Renal pelvis (tissue), 4 donors: ENCODE measurements around the gene C3orf20. TPM values are rescaled to one million over a fixed set of nuclear protein-coding genes. Genes with fewer than 3 reads are reported as not detected.

ENCODE experiments used
- DNase-seq: peaks from one replicate; pipeline ENCODE4 v3.0.0-alpha.2; 2013
- polyA plus RNA-seq, 3 donors: library from polyadenylated mRNA; unstranded; fragments of 120-200 nt; gene quantifications; one replicate each; pipeline ENCODE4 v1.2.1, GENCODE V29; 2013; ENCODE audit not compliant: insufficient read length in 3 of 3

The C3orf20 gene
- polyA plus RNA-seq, 3 donors: 0.19 to 0.77 (median 0.25) TPM

DNA sequence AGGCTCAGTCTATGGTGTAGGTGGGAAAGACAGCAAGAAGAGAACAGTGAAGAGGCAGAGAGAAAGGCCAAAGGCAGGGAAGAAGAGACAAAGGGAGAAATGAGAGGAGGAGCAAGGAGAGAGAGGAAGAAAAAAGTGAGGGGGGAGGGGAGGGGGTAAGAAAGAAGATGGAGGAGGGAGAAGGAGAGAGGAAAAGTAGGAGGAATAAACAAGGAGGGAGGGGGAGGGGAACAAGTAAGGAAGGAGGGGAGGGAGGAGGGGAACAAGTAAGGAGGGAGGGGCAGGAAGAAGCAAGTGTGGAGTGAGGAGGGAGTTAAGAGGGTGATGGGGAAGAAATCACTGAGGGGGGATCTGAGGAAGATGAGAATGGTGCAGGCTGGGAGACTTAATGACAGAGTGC is 98.3 kb downstream of the C3orf20 start:
- no peak for DNase-seq

DNA sequence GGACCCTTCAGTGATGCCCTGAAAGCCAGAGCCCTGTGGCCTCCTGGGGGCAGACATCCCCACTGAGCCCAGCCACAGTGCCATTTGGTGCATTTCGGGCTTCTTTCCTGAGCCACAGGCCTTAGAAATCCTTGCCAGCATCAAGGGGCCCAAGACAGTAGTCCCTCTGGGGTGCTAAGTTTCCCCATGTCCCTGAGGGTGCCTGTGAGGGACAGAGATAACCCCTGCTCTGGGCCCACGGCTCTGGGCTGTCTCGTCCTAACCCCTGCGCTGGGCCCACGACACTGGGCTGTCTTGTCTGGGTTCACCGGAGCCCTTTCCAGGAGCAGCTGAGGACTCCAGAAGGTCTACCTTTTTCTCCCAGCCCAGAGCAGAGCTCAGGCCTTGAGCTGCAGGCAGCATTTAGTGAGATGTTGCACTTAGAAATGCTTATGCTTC is 98.8 kb downstream of the C3orf20 start:
- no peak for DNase-seq

DNA sequence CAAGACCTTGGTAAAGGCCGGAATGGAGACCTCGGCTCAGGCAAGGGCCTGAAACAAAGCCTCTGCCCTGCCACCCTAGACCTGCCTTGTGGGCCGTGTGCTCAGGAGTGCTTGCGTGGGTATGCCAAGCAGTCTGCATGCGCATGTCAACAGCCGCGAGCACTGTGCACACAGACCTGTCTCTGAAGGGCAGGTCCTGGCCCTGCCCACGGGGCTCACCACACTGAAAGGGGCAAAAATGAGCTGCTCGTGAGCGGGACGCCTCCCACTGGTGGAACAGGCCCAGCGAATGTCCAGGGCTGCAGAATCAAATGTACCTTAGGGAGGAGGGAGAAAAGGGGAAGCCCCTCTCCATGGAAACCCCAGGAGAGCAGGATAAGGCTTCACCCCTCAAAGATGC is 99.5 kb downstream of the C3orf20 start:
- no peak for DNase-seq

DNA sequence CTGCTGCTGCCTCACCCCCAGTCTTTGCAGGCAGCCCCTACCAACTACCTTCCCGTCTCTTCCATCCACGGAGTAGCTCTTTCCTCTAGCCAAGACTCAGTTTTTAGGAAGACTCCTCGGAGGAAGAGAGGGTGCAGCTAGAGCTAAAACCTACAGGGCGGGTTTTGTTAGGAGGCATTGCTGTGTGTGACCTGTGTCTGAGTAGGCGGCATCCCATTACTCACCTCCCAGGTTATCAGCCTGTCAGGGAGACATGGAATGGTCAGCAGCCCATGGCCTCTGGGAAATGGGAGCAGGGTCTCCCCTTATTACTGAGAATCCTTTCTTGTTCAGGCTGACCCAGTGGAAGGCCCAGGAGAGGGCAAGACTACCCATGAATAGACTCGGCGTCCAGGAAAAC is 100.1 kb downstream of the C3orf20 start:
- DNase-seq: no peak

GRCh38 chr3:14775563-14775962 is 100.6 kb downstream of the C3orf20 start:
- no peak for DNase-seq

DNA sequence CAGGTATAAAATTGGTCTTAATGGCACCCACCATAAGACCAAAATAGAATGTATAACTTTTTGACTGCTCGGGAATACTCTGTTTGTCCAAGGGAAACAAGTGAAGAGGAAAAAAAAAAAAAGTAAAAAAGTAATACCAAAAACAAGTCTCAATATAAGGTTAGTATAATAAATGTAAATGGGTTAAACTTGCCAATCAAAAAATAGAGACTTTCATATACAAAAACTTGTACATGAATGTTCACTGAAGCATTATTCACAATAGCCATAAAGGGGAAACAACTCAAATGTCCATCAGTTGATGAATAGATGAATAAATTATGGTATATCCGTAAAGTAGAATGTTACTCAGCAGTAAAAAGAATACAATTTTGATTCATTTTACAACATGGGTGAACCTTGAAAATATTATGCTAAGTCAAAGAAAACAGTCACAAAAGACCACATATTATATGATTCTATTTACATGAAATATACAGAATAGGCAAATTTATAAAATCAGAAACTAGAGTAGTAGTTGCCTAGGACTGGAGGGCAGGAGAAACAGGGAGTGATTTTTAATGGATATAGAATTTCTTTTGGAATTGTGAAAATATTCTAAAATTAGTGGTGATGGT is 104.2 kb downstream of the C3orf20 start:
- DNase-seq: no peak

- DNase-seq: no peak
Observed at GRCh38 chr3:14780927-14781507, 106.1 kb downstream of the C3orf20 start.

DNA sequence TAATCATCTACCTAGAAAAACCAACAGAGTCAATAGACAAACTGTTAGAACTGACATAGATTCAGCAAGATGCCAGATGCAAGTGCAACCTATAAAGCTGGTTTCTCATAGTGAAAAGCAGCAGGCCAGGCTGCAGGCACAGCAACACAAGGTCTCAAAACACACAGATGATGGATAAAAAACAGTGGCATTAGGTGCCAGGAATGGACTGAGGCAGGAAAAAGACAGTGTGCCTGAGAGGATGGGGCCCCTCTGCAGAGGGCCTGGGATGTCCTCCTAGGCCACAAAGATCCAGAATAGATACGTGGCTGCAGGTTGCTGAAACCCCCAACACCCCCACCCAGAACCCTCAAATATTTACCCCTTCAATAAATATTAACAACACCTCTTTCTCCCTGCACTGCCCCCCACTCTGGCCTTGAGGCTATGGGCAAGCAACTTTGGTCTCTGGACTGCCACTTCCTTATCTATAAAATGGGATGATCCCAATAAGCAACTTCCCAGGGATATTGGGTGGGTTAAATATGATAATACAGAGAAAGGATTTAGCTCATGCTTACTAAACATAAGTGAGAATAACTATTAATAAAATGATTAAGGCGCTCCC is 108.6 kb downstream of the C3orf20 start:
- DNase-seq: no peak

DNA sequence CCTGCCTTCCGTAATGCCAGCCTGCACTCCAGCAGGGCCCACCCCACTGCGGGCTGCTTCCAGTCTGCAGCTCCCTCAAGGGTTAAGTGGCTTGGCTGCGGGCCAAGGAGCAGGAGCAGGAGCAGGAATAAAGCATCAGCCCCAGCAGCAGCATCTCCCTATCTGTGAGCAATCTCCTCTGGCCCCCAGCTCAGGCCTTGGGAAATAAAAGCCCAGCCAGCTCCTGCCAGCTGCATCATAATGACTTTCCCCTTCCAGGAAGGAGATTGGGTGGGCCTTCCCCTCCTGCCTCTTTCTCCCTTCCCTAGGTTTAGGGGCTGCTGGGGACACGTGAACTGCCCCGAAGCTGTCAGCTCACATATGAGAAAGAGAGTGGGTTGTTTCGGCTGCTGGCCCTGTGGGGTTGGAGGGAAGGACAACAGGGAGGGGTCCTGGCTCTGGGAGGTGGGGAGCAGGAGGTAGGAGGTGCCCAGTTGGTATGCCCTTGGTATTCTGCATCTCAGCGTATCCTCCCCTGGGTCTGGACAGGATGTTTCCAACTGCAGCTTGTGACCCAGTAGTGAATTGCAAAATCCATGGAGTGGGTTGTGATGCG is 109.2 kb downstream of the C3orf20 start:
- DNase-seq: no peak

DNA sequence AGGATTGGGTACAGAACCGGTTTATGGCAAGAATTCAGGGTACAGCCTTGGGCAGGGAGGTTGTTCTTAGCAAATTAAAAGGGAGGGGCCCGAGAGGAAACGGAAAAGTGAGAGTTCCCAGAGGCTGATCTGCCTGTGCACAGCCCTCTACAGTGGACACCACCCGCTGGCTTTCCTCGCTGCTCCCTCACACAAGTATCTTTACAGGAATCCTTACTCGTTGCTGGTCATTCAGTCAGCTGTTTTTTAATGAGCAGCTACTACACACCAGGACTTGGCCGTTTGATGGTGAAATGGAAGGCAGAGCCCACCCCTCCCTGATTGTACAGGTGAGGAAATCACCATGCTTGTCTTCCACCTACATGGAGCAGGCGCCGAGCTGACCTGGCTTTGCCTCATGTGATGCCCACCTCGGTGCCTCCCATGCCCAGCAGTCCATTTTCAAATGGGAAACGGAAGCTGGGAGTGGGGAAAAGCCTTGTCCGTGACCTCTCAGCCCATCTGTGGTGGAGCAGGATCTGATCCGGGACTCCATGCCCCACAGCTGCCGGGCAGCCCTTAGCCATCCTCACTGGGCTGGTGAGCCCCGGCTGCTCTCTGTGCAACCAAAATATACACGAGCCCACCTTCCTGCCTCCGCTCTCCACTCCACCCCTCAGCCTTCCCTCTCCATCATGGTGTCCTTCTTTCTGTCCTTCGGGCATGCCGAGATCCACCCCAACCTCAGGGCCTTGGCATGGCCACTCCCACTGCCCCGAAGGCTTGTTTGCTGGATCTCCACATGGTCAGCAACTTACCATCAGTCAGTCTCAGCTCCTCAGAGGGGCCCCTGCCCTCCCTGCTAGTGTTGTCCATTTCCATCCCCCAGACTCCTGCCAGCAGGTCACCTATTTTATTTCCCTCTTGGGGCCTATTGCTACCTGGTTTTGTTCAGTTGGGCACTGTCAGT is 110.5 kb downstream of the C3orf20 start:
- DNase-seq: no peak

DNA sequence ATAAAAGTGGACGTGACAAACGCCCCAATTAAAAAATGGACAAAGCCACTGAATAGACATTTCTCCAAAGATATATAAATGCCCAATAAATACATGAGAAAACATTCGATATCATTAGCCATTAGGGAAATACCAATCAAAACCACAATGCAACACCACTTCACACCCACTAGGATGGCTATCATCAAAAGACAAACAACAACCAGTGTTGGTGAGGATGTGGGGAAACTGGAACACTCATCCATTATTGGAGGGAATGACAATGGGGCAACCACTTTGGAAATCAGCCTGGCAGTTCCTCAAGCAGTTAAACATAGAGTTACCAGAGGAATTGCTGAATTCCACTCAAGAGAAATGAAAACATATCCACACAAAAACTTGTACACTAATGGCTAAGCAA is 111.4 kb downstream of the C3orf20 start:
- DNase-seq: no peak

DNA sequence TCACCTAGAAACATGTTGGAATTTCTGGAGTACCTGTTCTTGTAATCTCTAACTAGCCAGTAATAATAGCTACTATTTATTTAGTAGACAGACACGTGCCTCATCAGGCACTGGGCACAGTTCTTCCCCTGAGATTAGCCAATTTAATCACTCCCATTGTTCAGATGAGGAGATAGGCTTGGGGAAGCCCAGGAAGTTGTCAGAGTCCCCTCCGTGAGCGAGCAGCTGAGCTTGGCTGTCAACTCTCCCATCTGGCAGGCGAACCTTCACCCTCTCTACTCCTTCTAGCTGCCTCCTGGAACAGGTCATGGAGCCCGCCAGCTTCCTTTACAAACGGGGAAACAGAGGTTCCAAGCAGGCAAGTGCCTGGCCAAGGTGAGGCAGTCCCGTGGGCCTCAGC is 112.7 kb downstream of the C3orf20 start:
- no peak for DNase-seq

GRCh38 chr3:14788644-14789043 is 113.7 kb downstream of the C3orf20 start:
- DNase-seq: no peak

DNA sequence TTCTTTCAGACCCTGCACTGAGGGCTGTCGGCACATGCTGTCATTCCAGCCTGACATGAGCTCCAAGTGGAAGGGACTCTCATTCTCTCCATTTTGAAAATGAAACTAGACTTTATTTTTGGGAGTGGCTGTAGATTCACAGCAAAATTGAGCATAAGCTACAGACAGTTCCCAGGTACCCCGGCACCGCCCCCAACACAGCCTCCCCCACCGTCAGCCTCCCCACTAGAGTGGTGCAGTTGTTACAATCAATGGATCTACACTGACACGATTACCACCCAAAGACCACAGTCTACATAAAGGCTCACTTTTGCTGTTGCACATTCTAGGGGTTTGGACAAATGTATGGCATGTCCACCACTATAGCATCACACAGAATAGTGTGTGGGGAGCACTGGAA is 114.3 kb downstream of the C3orf20 start:
- DNase-seq: no peak

GRCh38 chr3:14789640-14790285 is 114.8 kb downstream of the C3orf20 start:
- no peak for DNase-seq

GRCh38 chr3:14791343-14791945 is 116.5 kb downstream of the C3orf20 start:
- DNase-seq: no peak

DNA sequence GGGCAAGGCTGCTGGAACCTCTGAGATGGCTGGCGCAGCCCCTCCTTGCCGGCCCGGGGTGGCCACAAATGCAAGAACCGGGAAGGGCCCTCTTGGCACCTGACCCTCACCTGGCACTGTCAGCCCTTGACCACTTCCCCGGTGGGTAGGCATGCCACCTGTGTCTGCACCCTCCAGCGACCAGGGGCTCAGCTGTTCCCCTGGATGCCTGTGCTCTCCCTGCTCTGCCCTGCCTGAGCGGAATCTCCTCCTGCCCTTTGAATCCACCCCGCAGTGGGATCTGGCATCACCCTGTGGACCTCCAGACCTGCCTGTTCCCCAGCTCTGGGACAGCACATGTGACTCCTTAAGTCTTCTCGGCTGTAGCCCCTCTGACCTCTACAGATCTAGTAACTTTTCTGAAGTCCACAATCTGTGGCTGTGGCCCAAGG is 117.8 kb downstream of the C3orf20 start:
- DNase-seq: no peak

DNA sequence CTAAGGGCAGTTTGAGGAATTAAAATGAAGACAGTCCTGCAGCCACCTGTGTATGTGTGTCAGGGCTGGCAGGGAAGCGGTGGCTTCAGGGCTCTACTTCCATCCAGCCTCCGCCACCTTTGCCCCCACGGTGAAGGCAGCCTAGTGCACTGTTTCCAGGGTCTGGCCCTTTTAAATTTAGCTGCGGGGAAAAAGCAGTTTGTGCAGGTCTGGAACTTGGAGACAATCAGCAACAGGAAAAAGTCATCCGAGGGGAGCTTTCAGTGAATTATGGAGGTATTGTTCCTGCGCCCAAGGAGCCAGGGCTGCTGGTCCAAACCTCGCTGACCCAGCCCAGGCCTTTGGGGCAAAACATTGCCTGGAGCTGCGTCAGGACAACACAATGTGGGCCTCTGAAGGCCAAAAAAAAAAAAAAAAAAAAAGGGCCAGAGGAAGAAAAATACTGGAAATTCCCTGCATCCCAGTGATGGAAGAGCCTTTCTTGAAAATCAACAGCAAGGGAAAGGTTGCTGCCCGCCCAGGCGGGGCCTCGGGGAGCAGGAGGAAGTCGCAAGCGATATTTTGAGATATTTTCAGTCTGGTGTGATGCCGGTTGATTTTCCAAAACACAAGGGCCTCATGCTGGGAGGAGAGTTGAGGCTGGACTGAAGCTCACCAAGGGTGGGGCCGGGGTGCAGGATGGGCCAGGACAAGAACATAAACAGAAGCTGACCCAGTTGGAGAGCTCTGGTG is 118.4 kb downstream of the C3orf20 start:
- no peak for DNase-seq

GRCh38 chr3:14793858-14794234 is 118.9 kb downstream of the C3orf20 start:
- no peak for DNase-seq

- DNase-seq: no peak
Observed at GRCh38 chr3:14794435-14794834, 119.5 kb downstream of the C3orf20 start.
